HG03159 (cell line): ENCODE measurements around the gene SHB.

Source experiments
- ATAC-seq: cut with Tn5 transposase; IDR thresholded peaks from one replicate; pipeline ENCODE4 v1.9.1; 2021; ENCODE audit warnings: mild to moderate bottlenecking, moderate library complexity; ENCODE audit not compliant: unreplicated experiment

SHB gene

DNA sequence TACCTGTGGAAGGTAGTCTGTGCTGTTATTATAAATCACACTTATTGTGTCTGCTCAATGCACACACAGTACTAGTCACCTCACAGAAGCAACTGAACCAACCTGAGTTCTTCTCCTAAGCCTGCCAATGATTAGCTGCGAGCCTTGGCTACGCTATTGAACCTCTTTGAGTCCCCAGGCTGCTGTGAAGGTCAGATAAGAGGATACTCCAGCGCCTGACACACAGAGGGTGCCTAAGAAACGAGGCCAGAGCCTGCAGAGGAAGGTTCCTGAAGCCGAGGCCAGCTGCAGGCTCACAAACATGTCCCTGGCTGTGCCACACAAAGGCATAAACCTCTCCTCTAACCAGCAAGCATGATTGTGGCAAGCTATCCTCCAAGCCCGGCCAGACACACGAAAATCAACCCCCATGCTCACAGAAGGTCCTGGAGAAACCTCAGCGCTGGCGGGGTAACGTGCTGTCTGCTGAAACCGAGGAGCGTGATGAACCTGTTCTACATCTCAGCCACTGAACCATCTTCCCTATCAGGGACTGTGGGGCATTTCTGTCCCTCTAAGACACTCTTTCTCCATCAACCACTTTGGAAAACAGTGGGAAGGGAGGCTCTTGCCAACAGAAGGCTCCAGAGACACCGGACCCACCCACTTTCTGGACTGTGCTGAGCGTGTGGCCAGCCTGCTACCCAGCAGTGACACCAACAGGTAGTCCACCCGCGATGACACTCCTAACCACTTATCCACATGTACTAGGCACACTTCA lies 111.9 kb downstream of the SHB start:
- ATAC-seq, result no peak

DNA sequence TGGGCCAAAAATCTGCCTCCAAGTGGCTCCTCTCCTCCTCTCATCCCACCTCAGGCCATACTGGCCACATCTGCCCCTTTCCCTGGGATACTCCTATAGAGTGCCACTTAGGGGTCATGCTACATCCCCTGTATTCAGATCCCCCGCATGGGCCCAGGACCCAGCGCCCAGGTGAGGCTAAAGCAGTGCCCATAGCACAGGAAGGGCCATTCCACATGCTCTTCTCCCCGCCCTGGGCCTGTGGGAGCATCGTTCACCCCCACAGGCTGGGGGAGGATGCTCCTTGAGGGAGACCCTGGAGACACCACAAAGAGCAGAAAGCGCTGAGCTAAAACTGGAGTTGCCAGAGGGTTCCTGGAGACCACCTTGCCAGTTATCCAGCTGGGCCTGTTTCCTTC lies 112.6 kb downstream of the SHB start:
- ATAC-seq, result no peak

DNA sequence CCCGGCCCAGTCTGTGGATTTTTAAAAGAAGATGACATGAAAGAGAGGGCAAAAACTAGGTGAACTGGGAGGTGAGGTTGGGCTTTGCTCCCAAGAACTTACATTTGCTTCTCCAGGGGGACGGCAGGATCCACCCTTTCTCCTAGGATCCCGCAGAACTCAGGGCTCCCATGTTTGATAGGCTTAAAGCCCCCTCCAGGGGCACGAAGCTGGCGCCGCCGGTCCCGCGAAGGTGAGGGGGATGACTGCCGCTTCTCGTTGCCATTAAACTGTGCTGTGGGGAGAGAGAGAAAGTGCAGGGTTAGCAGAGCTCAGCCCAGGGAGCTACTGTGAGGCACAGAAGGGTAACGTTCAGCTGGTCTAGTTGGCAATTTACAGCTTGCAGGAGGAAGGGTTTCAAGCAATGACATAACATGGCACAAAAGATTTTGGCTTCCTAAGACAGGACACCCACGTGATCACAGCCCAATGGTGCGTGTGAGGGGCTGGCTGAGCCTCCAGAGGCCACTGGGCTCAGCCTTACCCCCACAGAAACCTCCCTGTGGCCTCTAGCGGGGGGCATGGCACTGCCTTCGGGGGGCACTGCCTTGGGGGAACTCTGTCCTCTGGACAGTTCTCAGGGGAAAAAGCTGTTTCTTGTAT lies 113.1 kb downstream of the SHB start:
- ATAC-seq, result no peak

DNA sequence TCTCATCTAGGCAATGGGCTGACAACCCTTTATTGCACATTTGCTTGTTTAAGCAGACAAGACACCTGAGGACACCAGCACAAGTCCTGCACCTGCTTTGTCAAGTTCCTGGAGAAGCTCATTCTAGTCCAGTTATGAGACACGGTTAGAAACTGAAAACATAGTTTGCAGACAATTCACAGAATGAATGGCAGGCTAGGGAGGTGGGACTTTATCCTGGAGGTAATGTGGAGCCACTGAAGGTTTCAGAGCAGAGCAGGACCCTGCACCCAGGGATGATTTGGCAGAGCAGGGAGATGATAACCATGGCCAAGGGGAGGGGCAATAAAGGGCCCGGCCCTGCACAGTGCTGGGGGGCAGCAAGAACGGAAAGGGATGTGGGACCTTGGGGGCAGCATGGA lies 114.4 kb downstream of the SHB start:
- peak; percentile 40 for ATAC-seq

DNA sequence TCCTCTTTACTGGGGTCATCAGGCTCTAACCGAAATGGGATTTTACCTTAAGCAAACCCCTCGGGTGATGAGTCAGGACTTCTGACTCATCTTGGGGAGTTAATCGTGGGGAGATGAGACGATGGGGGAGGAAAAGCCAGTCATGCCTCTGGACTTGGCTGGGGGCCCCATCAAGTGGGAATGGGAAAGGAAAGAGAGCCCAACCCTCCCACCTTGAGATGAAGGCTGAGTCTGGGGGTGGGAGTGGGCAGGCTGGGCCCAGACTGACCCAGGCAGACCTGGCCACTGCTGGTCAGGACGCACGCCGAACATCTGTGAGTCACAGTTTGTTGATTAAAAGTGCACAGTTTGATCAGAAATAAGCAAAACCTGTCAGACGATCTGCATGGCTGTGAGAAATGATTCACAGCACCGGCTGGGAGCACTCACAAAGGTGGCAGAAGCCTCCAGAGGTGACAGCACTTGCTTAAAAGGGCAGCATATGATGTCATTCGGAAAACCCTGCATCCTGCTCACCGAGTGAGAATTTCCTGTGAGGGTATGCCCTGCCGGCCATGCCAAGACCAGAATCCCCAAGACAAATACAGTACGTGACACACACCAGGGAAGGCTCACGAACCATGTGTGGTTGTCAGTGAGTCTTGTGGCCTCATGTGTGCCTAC lies 115.1 kb downstream of the SHB start:
- peak; percentile 71 for ATAC-seq

DNA sequence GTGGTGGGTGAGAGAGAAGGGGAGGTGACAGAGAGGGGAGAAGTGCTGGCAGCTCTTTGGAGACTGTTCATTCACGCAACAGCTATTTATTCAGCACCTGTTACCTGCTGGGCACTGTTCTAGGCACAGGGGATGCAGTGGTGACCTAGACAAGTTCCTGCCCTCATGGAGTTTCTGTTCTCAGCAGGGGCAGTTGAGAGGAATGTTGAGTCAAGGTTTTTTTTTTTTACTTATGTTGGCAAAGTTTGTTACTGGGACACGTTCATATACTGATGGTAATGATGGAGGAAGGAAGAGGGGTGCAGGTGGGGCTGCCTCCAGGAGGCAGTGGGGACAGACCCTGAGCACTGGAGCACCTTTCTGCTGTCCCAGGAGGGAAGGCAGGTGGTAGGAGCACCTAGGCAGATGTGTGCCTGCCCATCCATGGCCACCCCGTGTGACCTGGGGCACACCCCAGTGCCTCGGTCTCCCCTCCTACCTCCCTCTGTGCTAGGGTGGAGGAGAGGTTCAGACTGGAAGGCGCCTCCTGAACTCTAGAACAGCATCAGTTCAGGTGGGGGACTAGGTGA lies 115.7 kb downstream of the SHB start:
- no peak for ATAC-seq

GRCh38 chr9:37952731-37953130 lies 116.3 kb downstream of the SHB start:
- no peak for ATAC-seq

GRCh38 chr9:37951671-37952449 lies 117.2 kb downstream of the SHB start:
- ATAC-seq, result no peak

- no peak for ATAC-seq
These were observed 118.5 kb downstream of the SHB start for GRCh38 chr9:37950561-37950960.

DNA sequence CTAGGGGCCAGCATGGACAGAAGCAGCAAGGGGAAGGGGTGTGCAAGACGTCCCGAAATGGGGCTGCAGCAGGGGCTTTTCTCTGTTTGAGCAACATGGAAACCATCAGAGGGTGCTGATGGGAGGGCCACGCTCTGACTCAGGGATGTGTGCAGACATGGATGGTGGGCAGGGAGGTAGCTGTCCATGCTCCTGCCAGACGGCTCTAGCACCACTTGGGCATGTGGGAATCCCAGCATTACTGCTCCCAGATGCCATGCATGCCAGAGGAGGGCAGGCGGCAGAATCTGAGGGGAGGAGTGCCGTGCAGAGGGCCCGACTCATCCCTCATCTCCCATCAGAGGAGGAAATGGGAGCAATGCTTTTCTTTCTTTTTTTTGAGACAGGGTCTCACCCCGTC lies 119.5 kb downstream of the SHB start:
- ATAC-seq, result no peak

DNA sequence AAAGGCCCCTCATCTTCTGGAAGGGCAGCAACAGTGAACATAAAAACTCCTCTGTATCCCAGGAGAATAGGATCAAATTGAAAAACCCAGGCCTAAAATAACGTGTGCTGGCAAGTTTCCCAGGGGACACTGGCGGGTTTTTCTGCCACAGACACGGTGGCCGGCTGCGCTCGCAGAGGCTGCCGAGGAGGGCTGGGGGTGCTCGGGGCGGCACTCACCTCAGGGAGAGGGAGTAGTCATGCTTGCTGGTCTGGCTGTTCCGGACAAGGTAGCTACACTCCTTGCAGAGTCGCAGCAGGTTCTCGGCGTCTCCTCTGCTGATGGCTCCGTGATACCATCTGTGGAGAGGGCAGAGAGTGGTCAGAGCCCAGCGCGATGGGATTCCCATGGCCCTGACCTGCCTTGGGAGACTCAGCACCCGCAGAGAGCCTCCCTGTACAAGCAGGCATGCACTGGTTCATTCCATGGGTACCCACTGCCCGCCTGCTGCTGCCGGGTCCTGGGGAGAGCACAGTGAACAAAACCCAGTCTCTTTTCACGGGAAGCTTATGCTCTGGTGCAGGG lies 120.5 kb downstream of the SHB start:
- ATAC-seq, result no peak

DNA sequence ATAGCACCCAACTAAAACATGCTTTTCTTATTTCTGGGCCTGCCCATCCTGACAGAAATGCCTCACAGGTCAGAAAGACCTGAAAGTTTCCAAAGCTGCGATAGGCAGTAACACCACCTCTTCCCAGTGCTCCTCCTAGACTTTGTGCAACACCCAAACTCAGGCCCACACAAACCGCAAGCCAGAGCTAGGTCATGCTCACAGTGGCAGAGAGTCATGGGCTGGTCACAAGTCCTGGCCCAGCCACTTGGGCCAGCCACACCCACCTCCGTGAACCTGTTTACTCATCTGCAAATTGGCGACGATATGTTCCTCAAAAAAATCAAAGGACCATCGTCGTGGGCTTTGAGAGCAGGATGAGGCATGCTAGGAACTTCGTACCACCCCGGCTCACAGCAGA lies 121.0 kb downstream of the SHB start:
- ATAC-seq, result no peak

- no peak for ATAC-seq
These were observed 121.6 kb downstream of the SHB start for GRCh38 chr9:37947471-37947870.

DNA sequence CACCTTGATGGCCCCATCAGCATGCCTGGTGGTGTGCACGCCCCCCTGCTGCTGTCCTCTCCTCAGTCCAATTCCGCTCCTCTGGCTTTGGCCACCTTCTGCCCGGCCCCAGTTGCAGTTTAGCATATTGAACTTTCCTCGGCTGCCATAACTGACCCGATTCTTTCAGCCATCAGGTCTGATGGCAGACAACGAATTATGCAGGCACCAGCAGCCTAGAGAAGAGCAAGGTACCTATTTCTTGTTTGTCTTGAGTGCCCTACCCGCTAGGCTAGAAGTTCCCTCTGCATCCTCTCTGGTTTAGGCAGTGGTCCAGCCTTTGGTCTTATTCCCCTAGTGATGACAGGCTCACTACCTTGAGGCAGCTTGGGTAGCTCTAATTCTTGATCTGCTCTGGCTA lies 122.1 kb downstream of the SHB start:
- no peak for ATAC-seq

DNA sequence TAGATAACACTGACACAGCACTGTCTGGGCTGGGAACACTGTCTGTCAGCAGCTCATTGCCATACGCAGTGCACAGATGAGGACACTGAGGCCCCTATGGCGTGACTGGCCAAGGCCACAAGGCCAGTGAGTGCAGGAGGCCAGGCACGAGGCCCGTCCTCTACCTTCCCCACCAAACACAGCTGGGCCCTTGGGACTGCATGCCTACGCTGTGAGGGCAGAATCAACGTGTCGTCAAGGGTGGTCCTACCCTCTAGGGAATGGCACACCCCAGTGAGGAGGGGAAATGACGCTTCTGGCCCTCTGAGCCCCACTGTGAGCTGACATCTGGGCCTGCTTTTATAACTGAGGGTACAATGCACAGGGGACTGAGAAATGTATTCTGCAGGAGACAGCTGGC lies 123.0 kb downstream of the SHB start:
- ATAC-seq, result no peak

- ATAC-seq, result no peak
These were observed 124.2 kb downstream of the SHB start for GRCh38 chr9:37944671-37945481.

GRCh38 chr9:37944266-37944650 lies 124.8 kb downstream of the SHB start:
- no peak for ATAC-seq

- ATAC-seq, result no peak
These were observed 125.4 kb downstream of the SHB start for GRCh38 chr9:37943345-37944265.
